ENCODE measurements around the gene SOS1. TPM values are rescaled to one million over a fixed set of nuclear protein-coding genes. Genes with fewer than 3 reads are reported as not detected.

Gene SOS1
- total and polyA plus RNA-seq, 2 of the 13 experiments (the other 11 are each of a cell fraction or from before 2014, with no cell fraction given): 20.8 to 60.4 TPM

DNA sequence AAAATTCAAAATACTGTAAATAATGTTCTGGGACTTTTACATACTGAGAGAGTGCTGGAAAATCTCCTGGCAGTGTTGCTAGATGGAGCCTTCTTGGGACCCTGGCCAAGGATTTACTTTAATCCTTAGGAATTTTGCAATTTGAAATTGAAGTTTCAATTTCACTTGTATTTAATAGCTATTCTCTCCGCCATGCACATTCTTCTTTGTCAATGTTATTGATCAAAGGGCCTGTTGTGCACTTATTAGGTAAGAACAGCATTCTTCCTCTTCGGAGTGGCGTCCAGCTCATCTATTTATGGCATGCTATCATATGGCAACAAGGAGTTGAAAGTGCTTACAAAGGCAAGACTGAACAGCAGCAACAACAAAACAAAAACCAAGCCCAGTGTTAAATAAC, 40.1 kb upstream of the SOS1 start (continued):
- TF ChIP-seq, protein P1, sequence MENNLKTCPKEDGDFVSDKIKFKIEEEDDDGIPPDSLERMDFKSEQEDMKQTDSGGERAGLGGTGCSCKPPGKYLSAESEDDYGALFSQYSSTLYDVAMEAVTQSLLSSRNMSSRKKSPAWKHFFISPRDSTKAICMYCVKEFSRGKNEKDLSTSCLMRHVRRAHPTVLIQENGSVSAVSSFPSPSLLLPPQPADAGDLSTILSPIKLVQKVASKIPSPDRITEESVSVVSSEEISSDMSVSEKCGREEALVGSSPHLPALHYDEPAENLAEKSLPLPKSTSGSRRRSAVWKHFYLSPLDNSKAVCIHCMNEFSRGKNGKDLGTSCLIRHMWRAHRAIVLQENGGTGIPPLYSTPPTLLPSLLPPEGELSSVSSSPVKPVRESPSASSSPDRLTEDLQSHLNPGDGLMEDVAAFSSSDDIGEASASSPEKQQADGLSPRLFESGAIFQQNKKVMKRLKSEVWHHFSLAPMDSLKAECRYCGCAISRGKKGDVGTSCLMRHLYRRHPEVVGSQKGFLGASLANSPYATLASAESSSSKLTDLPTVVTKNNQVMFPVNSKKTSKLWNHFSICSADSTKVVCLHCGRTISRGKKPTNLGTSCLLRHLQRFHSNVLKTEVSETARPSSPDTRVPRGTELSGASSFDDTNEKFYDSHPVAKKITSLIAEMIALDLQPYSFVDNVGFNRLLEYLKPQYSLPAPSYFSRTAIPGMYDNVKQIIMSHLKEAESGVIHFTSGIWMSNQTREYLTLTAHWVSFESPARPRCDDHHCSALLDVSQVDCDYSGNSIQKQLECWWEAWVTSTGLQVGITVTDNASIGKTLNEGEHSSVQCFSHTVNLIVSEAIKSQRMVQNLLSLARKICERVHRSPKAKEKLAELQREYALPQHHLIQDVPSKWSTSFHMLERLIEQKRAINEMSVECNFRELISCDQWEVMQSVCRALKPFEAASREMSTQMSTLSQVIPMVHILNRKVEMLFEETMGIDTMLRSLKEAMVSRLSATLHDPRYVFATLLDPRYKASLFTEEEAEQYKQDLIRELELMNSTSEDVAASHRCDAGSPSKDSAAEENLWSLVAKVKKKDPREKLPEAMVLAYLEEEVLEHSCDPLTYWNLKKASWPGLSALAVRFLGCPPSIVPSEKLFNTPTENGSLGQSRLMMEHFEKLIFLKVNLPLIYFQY (CRISPR knock-in tag; IDR thresholded peaks at IDR 0.05; ENCODE audit: borderline replicate concordance): no peak

DNA sequence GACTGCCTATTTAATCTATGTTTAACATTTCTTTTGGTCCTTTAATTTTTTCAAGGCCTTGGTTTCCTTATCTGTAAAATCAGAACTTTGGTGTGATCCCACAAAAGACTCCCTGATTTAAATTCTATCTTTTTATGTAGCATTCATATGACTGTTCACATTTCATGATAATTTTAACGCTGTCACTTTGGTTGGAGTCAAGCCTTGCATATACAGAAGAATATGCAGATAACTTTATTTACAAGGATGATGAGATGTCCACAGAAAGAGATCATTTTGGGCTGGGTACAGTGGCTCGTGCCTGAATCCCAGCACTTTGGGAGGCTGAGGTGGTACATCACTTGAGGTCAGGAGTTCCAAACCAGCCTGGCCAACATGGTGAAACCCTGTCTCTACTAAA, 38.4 kb upstream of the SOS1 start:
- WGBS (ENCODE audit: low lambda C conversion rate): 73% methylated on average over 2 of the region's 2 CpGs
- Histone ChIP-seq H3K36me3 (replicated peaks in 1 of 2; ENCODE audit: control insufficient read depth in 1 of 2, insufficient read depth in 2 of 2, low read length in 2 of 2) (no peaks in the 10 kb centered on the region), H3K9ac (ENCODE audit: insufficient read depth, low read depth, low read length) (no peak overlapping the region), H3K9me3 (ENCODE audit: low read length) (no peaks in the 10 kb centered on the region), H3K27me3 (ENCODE audit: control insufficient read depth in 1 of 2, insufficient read depth in 2 of 2, low read length in 2 of 2) (no peaks in the 10 kb centered on the region), H3K4me2 (ENCODE audit: low read depth, low read length) (no peak overlapping the region), H3K79me2 (ENCODE audit: insufficient read depth, low read length) (no peaks in the 10 kb centered on the region), H4K20me1 (ENCODE audit: insufficient read depth, low read length) (no peaks in the 10 kb centered on the region), H3K4me3 (replicated peaks in 1 of 3; ENCODE audit: insufficient read depth in 1 of 3, low read depth in 2 of 3, low read length in 3 of 3) (no peak overlapping the region), H3K4me1 (ENCODE audit: insufficient read depth, low read length) (no peaks in the 10 kb centered on the region), H3K27ac (ENCODE audit: extremely low read length, insufficient read depth, low read length) (no peak overlapping the region), H2AFZ (ENCODE audit: low read length) (no peak overlapping the region)
- FAIRE-seq (no peak), DNase-seq (ENCODE audit: low spot score) (no peak), ATAC-seq (no peak)
- in situ Hi-C loops (cut with HindIII; ENCODE audit: extremely low pct_ligation_motif_present, low pct_unique_long_range_greater_than_20kb) (no loop called here), intact Hi-C loops (cut with micrococcal nuclease; ENCODE audit: unreplicated experiment) (no loop called here)
- ChIA-PET CTCF (ENCODE audit: low intra/inter-chr PET ratio, low total read pairs) (no interaction called here), POLR2A (no interaction called here)
- BruUV-seq (replicated peaks): no TSS peak
- TF ChIP-seq, protein P2, sequence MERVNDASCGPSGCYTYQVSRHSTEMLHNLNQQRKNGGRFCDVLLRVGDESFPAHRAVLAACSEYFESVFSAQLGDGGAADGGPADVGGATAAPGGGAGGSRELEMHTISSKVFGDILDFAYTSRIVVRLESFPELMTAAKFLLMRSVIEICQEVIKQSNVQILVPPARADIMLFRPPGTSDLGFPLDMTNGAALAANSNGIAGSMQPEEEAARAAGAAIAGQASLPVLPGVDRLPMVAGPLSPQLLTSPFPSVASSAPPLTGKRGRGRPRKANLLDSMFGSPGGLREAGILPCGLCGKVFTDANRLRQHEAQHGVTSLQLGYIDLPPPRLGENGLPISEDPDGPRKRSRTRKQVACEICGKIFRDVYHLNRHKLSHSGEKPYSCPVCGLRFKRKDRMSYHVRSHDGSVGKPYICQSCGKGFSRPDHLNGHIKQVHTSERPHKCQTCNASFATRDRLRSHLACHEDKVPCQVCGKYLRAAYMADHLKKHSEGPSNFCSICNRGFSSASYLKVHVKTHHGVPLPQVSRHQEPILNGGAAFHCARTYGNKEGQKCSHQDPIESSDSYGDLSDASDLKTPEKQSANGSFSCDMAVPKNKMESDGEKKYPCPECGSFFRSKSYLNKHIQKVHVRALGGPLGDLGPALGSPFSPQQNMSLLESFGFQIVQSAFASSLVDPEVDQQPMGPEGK (CRISPR knock-in tag; IDR thresholded peaks at IDR 0.05): no peak
- TF ChIP-seq, protein P3, sequence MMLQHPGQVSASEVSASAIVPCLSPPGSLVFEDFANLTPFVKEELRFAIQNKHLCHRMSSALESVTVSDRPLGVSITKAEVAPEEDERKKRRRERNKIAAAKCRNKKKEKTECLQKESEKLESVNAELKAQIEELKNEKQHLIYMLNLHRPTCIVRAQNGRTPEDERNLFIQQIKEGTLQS (CRISPR knock-in tag; IDR thresholded peaks at IDR 0.05): no peak
- TF ChIP-seq XBP1 (CRISPR knock-in tag; IDR thresholded peaks at IDR 0.05): no peak
- TF ChIP-seq ZNF468 (CRISPR knock-in tag; IDR thresholded peaks at IDR 0.05): no peak
- TF ChIP-seq, protein P4, sequence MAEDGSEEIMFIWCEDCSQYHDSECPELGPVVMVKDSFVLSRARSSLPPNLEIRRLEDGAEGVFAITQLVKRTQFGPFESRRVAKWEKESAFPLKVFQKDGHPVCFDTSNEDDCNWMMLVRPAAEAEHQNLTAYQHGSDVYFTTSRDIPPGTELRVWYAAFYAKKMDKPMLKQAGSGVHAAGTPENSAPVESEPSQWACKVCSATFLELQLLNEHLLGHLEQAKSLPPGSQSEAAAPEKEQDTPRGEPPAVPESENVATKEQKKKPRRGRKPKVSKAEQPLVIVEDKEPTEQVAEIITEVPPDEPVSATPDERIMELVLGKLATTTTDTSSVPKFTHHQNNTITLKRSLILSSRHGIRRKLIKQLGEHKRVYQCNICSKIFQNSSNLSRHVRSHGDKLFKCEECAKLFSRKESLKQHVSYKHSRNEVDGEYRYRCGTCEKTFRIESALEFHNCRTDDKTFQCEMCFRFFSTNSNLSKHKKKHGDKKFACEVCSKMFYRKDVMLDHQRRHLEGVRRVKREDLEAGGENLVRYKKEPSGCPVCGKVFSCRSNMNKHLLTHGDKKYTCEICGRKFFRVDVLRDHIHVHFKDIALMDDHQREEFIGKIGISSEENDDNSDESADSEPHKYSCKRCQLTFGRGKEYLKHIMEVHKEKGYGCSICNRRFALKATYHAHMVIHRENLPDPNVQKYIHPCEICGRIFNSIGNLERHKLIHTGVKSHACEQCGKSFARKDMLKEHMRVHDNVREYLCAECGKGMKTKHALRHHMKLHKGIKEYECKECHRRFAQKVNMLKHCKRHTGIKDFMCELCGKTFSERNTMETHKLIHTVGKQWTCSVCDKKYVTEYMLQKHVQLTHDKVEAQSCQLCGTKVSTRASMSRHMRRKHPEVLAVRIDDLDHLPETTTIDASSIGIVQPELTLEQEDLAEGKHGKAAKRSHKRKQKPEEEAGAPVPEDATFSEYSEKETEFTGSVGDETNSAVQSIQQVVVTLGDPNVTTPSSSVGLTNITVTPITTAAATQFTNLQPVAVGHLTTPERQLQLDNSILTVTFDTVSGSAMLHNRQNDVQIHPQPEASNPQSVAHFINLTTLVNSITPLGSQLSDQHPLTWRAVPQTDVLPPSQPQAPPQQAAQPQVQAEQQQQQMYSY (CRISPR knock-in tag; IDR thresholded peaks at IDR 0.05): no peak
- TF ChIP-seq ZNF550 (CRISPR knock-in tag; IDR thresholded peaks at IDR 0.05; ENCODE audit: borderline replicate concordance): no peak
- no peak for TF ChIP-seq ZNF556 (CRISPR knock-in tag; IDR thresholded peaks at IDR 0.05; ENCODE audit: borderline replicate concordance)

Measured in HepG2 (cell line).